Activated T-cell treated with anti-CD3 and anti-CD28 coated beads, Interleukin-2, amount 50 U/mL, for 24 hours (primary cell): ENCODE results near the gene UCK1.

Source experiments
- DNase-seq: peaks from one replicate; pipeline ENCODE4 v3.0.0-alpha.2; 2020
- H3K27ac Mint-ChIP-seq: 2 replicates; pipeline ENCODE4 v1.8.0; 2020; ENCODE audit warnings: mild to moderate bottlenecking, mixed read lengths
- H3K27me3 Mint-ChIP-seq: 2 replicates; pipeline ENCODE4 v1.8.0; 2020; ENCODE audit warnings: mixed read lengths
- H3K36me3 Mint-ChIP-seq: 2 replicates; pipeline ENCODE4 v1.8.0; 2020; ENCODE audit warnings: low read depth, mixed read lengths
- H3K4me1 Mint-ChIP-seq: 2 replicates; pipeline ENCODE4 v1.8.0; 2020; ENCODE audit warnings: low read depth, mixed read lengths
- H3K4me3 Mint-ChIP-seq: 2 replicates; pipeline ENCODE4 v1.8.0; 2020; ENCODE audit warnings: mild to moderate bottlenecking, moderate library complexity, mixed read lengths
- H3K9me3 Mint-ChIP-seq: 2 replicates; pipeline ENCODE4 v1.8.0; 2020; ENCODE audit warnings: mixed read lengths

The UCK1 gene

DNA sequence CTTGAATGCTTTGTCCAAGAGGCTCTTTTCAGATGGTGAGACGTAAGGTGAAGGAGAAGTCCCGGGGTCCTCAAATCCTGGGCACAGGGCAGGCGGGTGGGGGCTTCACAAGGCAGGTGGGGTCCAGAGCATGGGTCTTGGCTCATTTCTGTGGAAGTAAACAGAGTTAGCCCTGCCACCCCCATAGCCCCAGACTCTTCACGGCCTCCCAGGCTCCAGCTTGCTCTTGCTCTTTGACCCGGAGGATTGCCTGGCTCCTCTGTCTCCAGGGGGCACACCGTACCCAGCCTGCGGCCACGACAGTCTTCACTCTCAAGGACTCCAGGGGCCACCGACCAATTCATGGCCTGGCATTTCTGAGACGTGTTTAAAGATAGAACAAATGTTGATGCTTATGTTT is 57.2 kb downstream of the UCK1 start:
- H3K27ac Mint-ChIP-seq = peak overlapping the region; percentile 60
- no peaks in the 10 kb centered on the region for H3K9me3 Mint-ChIP-seq
- peaks cover 1% of the 10 kb centered on the region for H3K4me1 Mint-ChIP-seq
- no peak for DNase-seq
- no peak overlapping the region for H3K4me3 Mint-ChIP-seq
- peaks cover 94% of the 10 kb centered on the region for H3K36me3 Mint-ChIP-seq
- no peaks in the 10 kb centered on the region for H3K27me3 Mint-ChIP-seq
